Karpas-422 (cell line): Measurements from ENCODE around the gene BRAF. TPM values are rescaled to one million over a fixed set of nuclear protein-coding genes. Genes with fewer than 3 reads are reported as not detected.
"Not testable (repeated sequence)": the region's sequence is repeated elsewhere in the genome, so short reads cannot be mapped to it uniquely, and the experiment has no call there.

ENCODE experiments used
- DNase-seq: peaks from one replicate; pipeline ENCODE4 v3.0.0-alpha.2; 2015
- H2AFZ ChIP-seq: fragments of 200-600 bp; sonication (generic); 2 replicates; pipeline ENCODE4 v1.6.1; 2014; ENCODE audit warnings: antibody characterized with exemption, low read length, mixed read lengths
- H3K27ac ChIP-seq: fragments of 200-600 bp; sonication (generic); 2 replicates; pipeline ENCODE4 v1.5.1; 2014; ENCODE audit warnings: mild to moderate bottlenecking, low read length, moderate library complexity
- H3K27me3 ChIP-seq: fragments of 200-600 bp; sonication (generic); 2 replicates; pipeline ENCODE4 v1.6.1; 2014; ENCODE audit warnings: low read length, mixed read lengths
- H3K36me3 ChIP-seq: fragments of 200-600 bp; sonication (generic); 2 replicates; pipeline ENCODE4 v1.6.1; 2014; ENCODE audit warnings: low read length, mixed read lengths; ENCODE audit not compliant: insufficient read depth
- H3K4me1 ChIP-seq: fragments of 200-600 bp; sonication (generic); 2 replicates; pipeline ENCODE4 v1.6.1; 2014; ENCODE audit warnings: mild to moderate bottlenecking, low read length, mixed read lengths
- H3K4me2 ChIP-seq: fragments of 200-600 bp; sonication (generic); 2 replicates; pipeline ENCODE4 v1.6.1; 2014; ENCODE audit warnings: low read length, low read depth, mild to moderate bottlenecking; ENCODE audit not compliant: poor library complexity, severe bottlenecking
- H3K4me3 ChIP-seq: fragments of 200-600 bp; sonication (generic); 2 replicates; pipeline ENCODE4 v1.5.1; 2014; ENCODE audit warnings: mild to moderate bottlenecking, antibody characterized with exemption, low read length, mixed read lengths
- H3K79me2 ChIP-seq: fragments of 200-600 bp; sonication (generic); 2 replicates; pipeline ENCODE4 v1.6.1; 2014; ENCODE audit warnings: mild to moderate bottlenecking, low read length, mixed read lengths
- H3K9ac ChIP-seq: fragments of 200-600 bp; sonication (generic); 2 replicates; pipeline ENCODE4 v1.6.0; 2014; ENCODE audit warnings: low read length
- H3K9me2 ChIP-seq: fragments of 200-600 bp; sonication (generic), shearing (Covaris generic); replicated peaks from 2 replicates; pipeline ENCODE4 v1.6.0; 2014; ENCODE audit warnings: mild to moderate bottlenecking, low read length, moderate library complexity; ENCODE audit not compliant: insufficient read depth
- H3K9me3 ChIP-seq: fragments of 300-700, 200-600 bp; sonication (generic); 2 replicates; pipeline ENCODE4 v1.6.1; 2014; ENCODE audit warnings: low read length, mixed read lengths
- H4K20me1 ChIP-seq: fragments of 200-600 bp; sonication (generic); 2 replicates; pipeline ENCODE4 v1.6.1; 2014; ENCODE audit warnings: mild to moderate bottlenecking, antibody characterized with exemption, low read length, low read depth; ENCODE audit not compliant: insufficient read depth
- total RNA-seq: library from RNA; depleted of rRNA; stranded (reverse); fragments of >200 nt; shearing (Covaris generic); gene quantifications from 2 replicates; pipeline ENCODE4 v1.2.3, GENCODE V29; 2014; ENCODE audit warnings: low replicate concordance

Gene BRAF
- total RNA-seq, 1 experiment from 2014 or later = 72.6 TPM

DNA sequence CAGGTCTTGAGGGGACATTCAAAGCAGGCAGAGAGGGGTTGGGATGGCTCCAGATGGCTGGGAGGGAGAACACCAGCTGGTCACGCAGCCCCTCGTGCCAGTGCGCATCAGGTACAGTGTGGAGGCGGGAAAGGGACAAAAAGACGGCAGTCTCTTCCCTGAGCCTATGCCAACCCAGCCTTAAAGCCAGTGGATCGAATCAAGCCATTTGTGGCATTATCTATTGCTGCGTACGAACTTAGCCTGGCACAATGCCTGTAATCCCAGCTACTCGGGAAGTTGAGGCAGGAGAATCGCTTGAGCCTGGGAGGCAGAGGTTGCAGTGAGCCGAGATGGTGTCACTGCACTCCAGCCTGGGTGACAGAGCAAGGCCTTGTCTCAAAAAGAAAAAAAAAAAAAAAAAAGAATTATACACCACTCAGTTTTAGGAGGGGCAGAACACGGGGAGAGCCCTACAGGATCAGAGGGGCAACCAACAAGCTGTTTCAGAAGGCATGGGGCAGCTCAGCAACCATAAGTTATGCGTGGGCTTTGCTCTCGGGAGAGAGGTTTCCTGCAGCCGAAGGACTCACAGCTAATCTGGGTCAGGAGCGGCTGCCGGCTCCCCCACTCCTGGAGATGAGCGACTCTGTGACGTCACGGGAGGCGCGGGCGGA, 228.6 kb downstream of the BRAF start:
- DNase-seq = peak; percentile 97
- Histone ChIP-seq H3K4me2 (peak overlapping the region; percentile 80), H3K4me1 (peaks cover 18% of the 10 kb centered on the region), H3K9me3 (no peaks in the 10 kb centered on the region), H3K4me3 (peak overlapping the region; percentile 81), H3K79me2 (peaks cover 45% of the 10 kb centered on the region), H3K9me2 (no peaks in the 10 kb centered on the region), H4K20me1 (peaks cover 11% of the 10 kb centered on the region; the same call in 1 of the 2 replicates), H2AFZ (no peak overlapping the region), H3K9ac (peak overlapping the region; percentile 84), H3K36me3 (0 out of 2 replicates have a peak, but pooled peaks cover 4% of the 10 kb centered on the region), H3K27me3 (no peaks in the 10 kb centered on the region), H3K27ac (peak overlapping the region; percentile 55; the same call in 1 of the 2 replicates)

DNA sequence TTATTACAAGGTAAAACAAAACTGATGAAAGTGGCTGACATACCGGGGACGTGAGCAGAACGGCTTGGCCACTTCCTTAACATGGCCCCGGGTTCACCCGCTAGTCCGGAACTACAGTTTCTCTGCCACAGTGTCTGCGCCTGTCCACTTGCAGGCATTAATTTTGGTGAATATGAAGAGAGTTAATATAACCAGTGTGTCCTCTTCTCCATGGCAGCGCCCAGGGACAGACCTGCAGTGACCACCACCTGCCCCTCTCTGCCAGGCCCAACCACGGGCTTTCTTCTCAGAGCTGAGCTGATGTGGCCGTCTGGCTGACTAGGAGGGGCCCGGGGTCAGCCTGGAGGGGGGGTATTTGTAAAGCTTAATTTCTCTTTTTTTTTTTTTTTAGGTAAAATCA, 229.3 kb downstream of the BRAF start:
- no peak overlapping the region for H3K4me2 ChIP-seq
- H2AFZ ChIP-seq = no peak overlapping the region
- H3K79me2 ChIP-seq = peaks cover 37% of the 10 kb centered on the region
- H3K9me2 ChIP-seq = no peaks in the 10 kb centered on the region
- no peak for DNase-seq
- peaks cover 11% of the 10 kb centered on the region; the same call in 1 of the 2 replicates for H4K20me1 ChIP-seq
- H3K36me3 ChIP-seq = 0 out of 2 replicates have a peak, but pooled peaks cover 4% of the 10 kb centered on the region
- no peak overlapping the region for H3K4me3 ChIP-seq
- no peak overlapping the region for H3K27ac ChIP-seq
- H3K4me1 ChIP-seq = peaks cover 18% of the 10 kb centered on the region
- no peaks in the 10 kb centered on the region for H3K9me3 ChIP-seq
- H3K9ac ChIP-seq = 0 out of 2 replicates have a peak overlapping the region, but pooled peaks have one; percentile 84
- H3K27me3 ChIP-seq = no peaks in the 10 kb centered on the region

DNA sequence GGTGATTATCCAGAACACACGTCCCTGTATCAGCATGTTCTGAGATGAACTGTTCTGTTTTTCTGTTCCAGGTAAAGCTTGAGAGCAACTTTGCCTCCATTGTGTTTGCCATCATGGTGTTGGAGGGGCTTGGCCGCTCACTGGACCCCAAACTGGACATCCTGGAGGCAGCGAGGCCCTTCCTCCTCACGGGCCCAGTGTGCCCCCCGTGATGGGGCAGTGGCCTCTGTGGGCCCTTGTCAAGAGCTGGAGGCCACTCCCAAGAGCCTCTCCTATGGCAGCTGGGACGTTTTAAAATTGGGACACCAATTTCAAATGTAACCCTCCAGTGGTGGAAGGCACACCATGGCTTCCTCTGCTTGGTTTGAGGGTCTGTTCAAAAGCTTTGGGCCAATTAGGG, 230.1 kb downstream of the BRAF start:
- H4K20me1 ChIP-seq = peaks cover 11% of the 10 kb centered on the region; the same call in 1 of the 2 replicates
- no peaks in the 10 kb centered on the region for H3K9me3 ChIP-seq
- no peak overlapping the region for H3K27ac ChIP-seq
- no peaks in the 10 kb centered on the region for H3K27me3 ChIP-seq
- H3K9ac ChIP-seq = no peak overlapping the region
- H3K9me2 ChIP-seq = no peaks in the 10 kb centered on the region
- no peak for DNase-seq
- H3K36me3 ChIP-seq = 0 out of 2 replicates have a peak, but pooled peaks cover 4% of the 10 kb centered on the region
- peaks cover 18% of the 10 kb centered on the region for H3K4me1 ChIP-seq
- no peak overlapping the region for H3K4me2 ChIP-seq
- no peak overlapping the region for H3K4me3 ChIP-seq
- H2AFZ ChIP-seq = no peak overlapping the region
- peaks cover 29% of the 10 kb centered on the region for H3K79me2 ChIP-seq

DNA sequence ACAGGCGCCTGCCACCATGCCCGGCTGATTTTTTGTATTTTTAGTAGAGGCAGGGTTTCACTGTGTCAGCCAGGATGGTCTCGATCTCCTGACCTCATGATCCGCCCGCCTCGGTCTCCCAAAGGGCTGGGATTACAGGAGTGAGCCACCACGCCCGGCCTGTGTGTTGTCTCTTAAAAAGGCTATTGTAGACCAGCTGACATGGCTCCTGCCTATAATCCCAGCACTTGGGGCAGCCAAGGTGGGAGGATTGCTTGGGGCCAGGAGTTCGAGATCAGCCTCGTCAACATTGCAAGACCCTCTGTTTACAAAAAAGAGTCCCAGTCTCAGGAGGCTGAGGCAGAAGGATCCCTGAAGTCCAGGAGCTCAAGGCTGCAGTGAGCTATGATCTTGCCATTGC, 230.9 kb downstream of the BRAF start:
- not testable (repeated sequence) for DNase-seq, H3K9me2 ChIP-seq, H3K9ac ChIP-seq, H3K4me3 ChIP-seq, H3K36me3 ChIP-seq, H3K9me3 ChIP-seq, H2AFZ ChIP-seq, H3K4me2 ChIP-seq, H3K27me3 ChIP-seq, H3K27ac ChIP-seq
- Histone ChIP-seq H4K20me1 (peaks cover 11% of the 10 kb centered on the region; the same call in 1 of the 2 replicates), H3K79me2 (peaks cover 22% of the 10 kb centered on the region), H3K4me1 (peaks cover 18% of the 10 kb centered on the region)

DNA sequence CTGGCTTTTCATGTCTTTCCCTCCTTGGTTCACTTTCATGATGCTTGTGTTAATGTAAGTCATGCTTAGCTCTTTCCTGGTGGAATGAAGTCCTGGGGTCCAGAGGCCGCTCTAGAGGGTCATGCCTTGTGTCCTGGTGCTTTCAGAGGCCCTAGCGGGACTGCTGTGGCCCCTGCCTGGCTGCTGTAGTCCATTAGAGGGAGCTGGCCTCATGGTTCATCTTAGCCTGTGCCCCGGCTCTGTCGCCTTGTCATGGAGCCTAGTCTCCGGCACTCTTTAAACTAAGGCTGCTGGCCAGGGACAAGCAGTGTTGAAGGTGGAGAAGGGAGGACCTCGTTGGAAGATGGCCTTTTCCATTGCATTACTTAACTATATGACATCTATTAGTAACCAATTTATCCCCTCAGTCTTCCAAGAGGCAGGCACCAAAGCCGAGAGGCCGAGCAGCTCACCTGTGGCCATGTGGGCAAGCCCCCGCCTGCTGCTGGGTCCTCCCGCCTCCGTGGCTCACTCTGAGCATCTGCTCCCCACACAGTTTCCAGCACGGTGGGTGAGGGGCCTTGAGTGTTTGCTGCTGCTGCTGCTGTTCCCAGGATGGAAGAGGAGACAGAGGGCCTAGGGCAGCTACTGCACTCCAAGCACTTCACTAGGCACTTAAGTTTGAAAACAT, 233.2 kb downstream of the BRAF start:
- no peaks in the 10 kb centered on the region for H3K27me3 ChIP-seq
- H3K4me2 ChIP-seq = no peak overlapping the region
- no peak overlapping the region for H3K4me3 ChIP-seq
- H2AFZ ChIP-seq = no peak overlapping the region
- 0 out of 2 replicates have a peak, but pooled peaks cover 3% of the 10 kb centered on the region for H3K36me3 ChIP-seq
- no peaks in the 10 kb centered on the region for H3K9me2 ChIP-seq
- no peaks in the 10 kb centered on the region for H3K79me2 ChIP-seq
- H3K9ac ChIP-seq = no peak overlapping the region
- DNase-seq = no peak
- no peaks in the 10 kb centered on the region for H3K9me3 ChIP-seq
- no peaks in the 10 kb centered on the region for H4K20me1 ChIP-seq
- peaks cover 8% of the 10 kb centered on the region for H3K4me1 ChIP-seq
- H3K27ac ChIP-seq = no peak overlapping the region

DNA sequence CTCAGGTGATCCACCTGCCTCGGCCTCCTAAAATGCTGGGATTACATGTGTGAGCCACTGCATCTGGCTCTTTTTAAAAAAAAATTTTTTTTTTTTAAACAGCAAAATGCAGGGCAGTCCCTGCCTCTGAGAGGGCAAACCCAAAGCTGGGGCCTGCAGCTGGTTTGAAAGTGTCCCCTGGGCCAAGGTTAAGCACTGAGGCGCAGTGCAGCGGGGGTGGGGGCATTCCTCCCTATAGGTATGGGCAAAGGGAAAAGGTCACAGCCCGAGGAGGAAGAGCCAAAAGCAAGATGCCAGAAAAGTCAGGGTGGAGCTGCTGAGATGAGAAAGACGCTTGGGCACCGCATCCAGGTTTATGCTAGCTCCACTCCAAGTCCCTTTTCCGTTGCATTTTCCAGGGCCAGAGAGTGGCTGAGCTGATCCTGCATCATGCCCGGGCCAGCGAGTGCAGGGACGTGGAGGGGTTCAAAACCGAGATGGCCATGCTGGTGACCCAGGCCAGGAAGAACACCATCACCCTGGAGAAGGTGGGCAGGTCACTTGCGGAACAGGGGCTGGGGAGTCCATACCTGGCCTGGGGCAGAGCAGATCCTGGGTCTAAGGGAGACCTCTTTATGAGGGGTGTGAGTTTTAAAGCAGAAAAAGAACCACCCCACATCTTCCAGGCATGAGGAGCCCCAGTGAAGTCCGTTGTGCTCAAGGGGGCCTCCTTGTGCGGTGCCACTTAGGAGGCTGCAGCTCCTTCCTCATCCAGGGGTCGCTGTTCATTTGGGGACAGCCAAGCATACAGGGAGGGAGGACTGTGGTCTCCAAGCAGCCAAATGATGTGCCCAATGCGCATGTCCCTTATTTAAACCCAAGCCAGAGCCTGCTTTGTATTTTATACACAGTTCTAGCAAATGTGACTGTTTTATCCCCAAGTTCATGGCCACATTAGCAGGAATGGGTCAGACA, 235.3 kb downstream of the BRAF start:
- Histone ChIP-seq H3K79me2 (no peaks in the 10 kb centered on the region), H3K9me2 (no peaks in the 10 kb centered on the region), H3K9ac (no peak overlapping the region), H3K27ac (no peak overlapping the region), H3K9me3 (no peaks in the 10 kb centered on the region), H2AFZ (no peak overlapping the region), H3K36me3 (0 out of 2 replicates have a peak, but pooled peaks cover 3% of the 10 kb centered on the region), H3K27me3 (no peaks in the 10 kb centered on the region), H3K4me3 (no peak overlapping the region), H4K20me1 (no peaks in the 10 kb centered on the region), H3K4me2 (no peak overlapping the region), H3K4me1 (no peaks in the 10 kb centered on the region)
- no peak for DNase-seq

DNA sequence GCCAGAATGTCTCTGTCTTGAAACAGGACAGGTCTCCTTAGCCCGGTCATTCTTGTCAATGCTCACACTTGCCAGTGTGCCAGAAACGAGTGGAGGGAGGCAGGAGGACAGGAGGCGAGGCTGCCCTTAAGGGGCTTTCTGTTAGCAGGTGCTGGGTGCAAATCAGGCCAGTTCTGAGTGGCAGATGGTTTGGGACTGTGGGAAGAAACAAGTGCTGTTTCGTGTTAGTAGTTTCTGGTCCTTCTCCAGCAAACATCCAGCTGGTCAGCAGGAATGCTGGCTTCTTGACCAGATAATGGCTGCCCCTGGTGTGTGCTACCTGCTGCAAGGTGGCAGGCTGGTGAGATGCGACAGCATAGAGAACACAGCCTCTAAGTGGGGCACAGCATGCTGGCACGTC, 236.4 kb downstream of the BRAF start:
- Histone ChIP-seq H3K9ac (no peak overlapping the region), H3K4me3 (no peak overlapping the region), H3K9me2 (no peaks in the 10 kb centered on the region), H3K36me3 (0 out of 2 replicates have a peak, but pooled peaks cover 3% of the 10 kb centered on the region), H3K27ac (no peak overlapping the region), H3K79me2 (no peaks in the 10 kb centered on the region), H3K9me3 (no peaks in the 10 kb centered on the region), H3K4me1 (no peaks in the 10 kb centered on the region), H4K20me1 (no peaks in the 10 kb centered on the region), H3K4me2 (no peak overlapping the region), H3K27me3 (no peaks in the 10 kb centered on the region), H2AFZ (no peak overlapping the region)
- DNase-seq = no peak
